GM19372 (cell line): ENCODE measurements around the gene CPA3.
A peak's percentile ranks its signal among the peaks of the same experiment; 100 is the strongest.

Experiments used
- ATAC-seq: cut with Tn5 transposase; IDR thresholded peaks from one replicate; pipeline ENCODE4 v1.9.1; 2021; ENCODE audit warnings: mild to moderate bottlenecking, low read depth, moderate library complexity; ENCODE audit not compliant: unreplicated experiment

The CPA3 gene

GRCh38 chr3:148856384-148856783 lies 8.7 kb upstream of the CPA3 start:
- ATAC-seq, result no peak

DNA sequence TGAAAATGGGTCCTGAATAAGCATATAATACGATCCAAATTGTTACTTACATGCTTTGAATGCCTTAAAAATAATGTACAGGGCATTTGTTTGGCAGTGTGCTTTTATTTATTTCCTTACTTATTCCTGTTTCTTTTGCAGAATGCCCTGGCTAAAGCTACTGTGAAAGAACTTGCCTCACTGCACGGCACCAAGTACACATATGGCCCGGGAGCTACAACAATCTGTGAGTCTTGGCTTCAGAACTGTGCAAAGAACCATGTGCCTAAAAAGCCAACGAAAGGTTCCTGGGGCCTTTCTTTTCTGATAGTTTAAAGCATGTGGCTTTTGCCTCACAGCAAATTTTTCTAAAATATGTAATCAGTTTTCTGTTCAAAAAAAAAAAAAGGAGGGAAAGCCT lies 7.8 kb upstream of the CPA3 start:
- ATAC-seq, result no peak

DNA sequence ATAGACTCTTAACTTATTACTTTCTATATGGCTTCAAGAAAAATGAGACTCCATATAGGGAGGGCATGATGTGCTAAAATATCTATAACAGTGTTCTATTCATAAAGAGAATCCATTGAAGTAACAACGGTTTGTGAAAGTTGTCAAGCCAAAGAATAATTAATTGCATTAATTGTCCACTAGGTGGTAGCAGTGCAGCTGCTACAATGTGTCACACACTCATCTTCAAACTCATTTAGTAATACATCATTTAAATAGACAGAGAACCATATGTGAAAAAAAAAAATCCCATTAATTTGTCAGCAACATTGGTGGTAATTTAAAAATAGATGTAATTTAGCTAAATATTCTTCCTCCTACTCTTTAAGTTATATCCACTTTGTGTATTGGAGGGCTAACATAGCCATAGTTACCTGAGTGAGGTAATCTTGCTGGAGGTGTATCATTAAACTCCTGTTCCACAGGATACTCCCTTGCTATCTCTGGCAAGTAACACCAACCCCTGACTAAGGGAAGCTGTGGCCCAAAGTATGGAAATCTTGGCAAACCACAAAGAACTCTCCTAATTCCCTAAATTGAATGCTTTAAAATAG lies 3.7 kb upstream of the CPA3 start:
- peak; percentile 63 for ATAC-seq

- ATAC-seq, result no peak
Measured at GRCh38 chr3:148863297-148863696, 1.8 kb upstream of the CPA3 start.

DNA sequence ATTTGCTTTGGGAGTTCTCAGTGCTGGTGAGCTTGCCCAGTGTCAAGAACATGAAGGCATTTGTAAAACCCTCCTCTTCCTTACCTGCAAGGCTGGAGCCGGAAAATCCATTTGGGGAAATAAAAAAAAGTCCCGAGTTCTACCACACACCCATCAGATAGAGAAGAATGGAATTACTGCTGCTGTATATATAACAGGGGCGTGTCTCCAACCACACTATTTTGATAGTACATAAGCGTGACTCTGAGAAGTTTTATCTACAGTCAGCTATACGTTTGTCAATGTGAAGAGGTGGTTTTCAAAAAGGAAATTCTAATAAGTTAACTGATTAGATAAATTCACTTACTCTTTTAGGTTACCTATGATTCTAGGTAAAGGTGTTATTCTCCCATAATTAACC lies 1.3 kb upstream of the CPA3 start:
- no peak for ATAC-seq

GRCh38 chr3:148866261-148866660 lies 1.2 kb downstream of the CPA3 start:
- ATAC-seq, result no peak

DNA sequence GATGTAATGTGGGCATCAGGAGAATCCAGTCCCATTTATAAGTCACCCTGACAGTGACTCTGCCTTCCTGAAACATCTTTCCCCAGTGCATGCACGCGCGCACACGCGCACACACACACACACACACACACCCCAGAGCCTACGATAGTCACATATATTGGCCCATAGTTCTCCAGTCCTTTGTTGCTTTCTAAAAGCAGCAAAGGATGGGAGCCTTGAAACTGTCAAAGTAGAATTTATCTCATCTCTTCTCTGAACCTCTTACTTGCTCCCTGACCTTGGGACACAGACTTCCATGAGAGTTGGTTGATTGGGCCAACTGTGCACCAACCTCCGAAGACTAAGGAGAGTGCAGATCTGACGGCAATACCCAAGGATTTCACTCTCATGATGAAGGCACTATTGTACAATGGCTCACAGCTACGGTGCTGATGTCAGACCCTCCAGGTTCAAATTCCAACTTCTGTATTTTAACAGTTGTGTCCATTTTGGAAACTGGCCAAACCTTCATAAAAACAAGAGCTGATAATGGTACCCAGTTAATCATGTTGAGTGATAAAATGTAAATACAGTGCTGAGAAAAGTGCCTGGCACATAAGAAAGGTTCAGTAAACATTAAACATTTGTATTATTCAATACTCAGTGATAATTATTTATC lies 8.3 kb downstream of the CPA3 start:
- ATAC-seq, result no peak

DNA sequence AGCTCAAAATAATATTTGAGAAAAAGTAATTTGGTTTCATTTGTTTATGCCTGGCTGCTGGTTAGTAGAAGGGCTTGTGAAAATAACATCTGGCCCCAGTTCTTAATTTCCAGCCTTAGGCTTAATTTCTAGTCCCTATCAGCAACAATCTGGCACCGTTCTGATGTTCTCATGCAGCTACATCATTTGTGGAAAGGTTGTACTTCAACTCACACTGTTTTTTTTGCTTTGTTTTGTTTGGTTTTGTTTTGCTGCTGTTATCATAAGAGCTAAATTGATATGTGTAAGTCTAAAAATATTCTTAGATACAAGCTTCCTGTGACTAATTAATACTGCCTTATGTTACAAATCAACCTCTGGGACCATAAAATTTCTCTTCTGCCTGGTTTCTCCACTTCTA lies 8.9 kb downstream of the CPA3 start:
- ATAC-seq, result no peak

DNA sequence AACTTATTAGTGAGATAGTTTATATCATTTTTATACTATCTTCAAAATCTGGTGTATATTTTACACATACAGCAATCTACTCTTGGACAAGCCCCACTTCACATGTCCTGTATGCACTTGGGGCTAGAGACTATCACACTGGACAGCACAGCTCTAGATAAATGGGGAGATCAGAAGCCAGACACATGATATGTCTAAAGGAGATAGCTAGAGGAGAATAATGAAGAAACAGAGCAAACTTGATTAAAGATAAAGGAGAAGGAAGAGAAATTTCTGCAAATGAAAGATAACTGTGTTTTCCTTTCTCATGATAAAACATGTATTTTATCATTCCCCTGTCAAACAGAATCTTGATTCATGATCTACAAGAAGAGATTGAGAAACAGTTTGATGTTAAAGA lies 13.0 kb downstream of the CPA3 start:
- ATAC-seq, result no peak

GRCh38 chr3:148879256-148879655 lies 14.2 kb downstream of the CPA3 start:
- ATAC-seq, result no peak

DNA sequence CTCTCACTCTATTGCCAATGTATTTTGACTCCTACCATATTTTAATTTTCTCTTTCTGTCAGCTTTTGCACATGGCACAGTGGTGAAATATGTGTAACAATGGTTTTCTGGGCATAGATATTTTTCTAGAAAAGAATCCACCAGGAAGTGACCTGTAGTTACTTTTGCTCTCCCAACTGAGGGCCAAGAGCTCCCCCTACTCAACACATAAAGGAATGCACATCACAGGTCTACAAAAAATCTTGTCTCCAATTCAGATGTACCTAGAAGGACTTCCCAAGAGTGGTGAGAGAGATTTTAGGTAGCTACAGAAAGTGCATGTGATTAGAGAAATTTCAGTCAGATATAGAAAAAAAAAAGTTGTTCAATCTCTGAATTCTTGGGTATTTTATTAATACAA lies 15.6 kb downstream of the CPA3 start:
- ATAC-seq, result no peak

GRCh38 chr3:148881286-148881685 lies 16.2 kb downstream of the CPA3 start:
- no peak for ATAC-seq

GRCh38 chr3:148882288-148882687 lies 17.2 kb downstream of the CPA3 start:
- no peak for ATAC-seq

- no peak for ATAC-seq
Measured at GRCh38 chr3:148883163-148883562, 18.1 kb downstream of the CPA3 start.

GRCh38 chr3:148884261-148884660 lies 19.2 kb downstream of the CPA3 start:
- no peak for ATAC-seq

DNA sequence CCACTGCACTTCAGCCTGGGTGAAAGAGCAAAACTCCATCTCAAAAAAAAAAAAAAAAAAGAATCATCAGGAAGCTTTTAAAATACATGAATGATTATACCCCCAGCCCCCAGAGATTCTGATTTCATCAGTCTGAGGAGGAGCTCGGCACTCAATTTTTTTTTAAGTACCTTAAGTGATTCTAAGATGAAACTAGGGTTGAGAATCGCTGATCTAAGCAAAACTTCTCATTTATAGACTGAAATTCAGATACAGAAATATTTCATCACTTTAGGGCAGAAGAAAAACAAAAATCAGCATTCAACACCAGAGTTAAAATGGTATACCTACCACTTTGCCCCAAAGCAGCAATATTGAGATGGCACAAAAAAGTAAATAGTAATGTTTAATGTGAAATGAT lies 24.7 kb downstream of the CPA3 start:
- no peak for ATAC-seq

DNA sequence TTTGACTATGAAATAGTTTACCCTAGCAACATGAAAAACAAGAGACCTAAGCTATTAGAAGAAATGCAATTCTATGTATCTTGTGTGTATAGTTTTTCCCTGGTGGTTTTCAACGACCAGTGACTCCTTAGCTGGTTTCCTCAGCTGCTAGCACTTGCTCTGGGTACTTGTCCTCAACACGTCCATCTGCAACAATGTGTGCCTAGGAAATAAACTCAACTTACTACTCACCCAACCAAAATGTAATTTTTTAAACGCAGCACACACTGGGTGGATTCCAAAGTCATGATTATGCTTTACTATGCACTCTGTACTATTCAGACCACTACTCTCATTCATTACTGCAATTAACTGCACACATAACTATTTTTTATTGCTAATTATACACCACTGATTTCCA lies 31.0 kb downstream of the CPA3 start:
- ATAC-seq, result no peak

DNA sequence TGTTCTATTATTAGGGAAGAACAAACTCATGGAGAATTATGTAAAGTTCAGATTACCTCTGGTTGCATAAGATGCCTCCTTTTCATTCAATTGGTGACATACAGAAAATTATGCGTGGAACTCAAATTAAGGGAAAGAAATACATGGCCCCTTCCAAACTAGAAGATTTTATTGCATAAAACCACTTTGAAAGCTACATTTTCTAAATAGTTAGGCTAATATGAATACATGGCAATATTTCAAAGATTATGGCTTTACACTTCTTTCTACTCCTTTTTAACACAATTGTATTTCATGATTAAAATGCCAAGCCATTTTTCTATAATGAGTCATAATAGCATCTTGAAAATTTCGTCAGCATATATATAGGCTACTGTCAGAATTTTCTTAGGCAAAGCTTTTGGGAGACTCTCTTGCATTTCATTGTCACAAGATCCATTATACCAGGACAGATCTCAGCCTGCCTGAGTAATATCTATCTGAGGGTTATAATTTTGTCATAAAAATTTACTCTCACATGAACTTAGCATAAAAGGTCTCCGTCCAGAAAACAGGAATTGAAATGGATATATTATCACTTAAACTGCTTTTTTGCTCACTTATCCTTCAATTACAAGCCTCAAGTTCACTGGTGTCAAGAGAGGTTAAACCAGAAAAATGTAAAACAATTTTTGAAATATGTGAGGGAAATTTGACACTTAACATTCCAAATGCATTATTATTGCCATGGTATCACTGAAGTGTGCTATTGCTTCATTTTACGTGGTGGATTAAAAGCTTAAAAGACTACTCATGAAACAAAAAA lies 37.1 kb downstream of the CPA3 start:
- ATAC-seq, result no peak

GRCh38 chr3:148903022-148903442 lies 37.9 kb downstream of the CPA3 start:
- ATAC-seq, result no peak

- no peak for ATAC-seq
Measured at GRCh38 chr3:148903941-148904340, 38.8 kb downstream of the CPA3 start.

DNA sequence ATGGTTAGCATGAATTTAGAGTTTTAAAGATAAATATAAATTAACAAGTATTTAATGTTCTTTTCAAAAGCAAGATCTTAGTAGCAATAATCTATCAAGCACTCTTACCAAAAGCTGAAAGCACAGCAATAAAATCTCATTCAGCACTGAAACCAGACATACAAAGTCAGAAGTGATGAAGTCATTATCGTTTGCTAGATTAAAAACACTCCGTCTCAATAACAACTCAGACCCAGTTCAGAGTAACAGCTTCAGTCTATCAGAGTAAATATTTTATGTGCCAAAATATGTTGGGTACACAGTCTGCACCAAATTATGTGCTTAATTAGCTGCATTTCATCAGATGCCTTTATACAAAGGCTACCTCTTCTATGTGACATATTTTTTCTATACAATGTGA lies 41.6 kb downstream of the CPA3 start:
- no peak for ATAC-seq

DNA sequence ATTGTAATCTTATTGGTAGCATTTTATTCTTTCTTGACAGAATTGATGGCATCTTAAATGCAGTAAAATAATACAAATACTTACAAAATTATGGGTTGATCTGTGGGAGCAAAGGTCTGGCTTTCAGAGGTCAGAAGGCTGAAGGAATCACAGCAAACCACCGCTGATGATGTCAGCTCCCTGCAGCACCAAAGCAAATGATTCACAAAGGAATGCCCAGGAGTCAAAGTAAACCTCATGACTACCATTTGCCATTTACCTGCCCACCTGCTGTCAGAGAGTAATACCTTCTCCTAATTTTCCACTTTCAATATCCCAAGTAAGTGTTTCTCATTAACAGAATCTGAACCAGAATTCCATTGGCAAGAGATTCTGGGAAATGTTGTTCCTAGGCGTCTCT lies 46.1 kb downstream of the CPA3 start:
- ATAC-seq, result no peak
